GM19452 (cell line): ENCODE measurements around the gene JPH4.

Experiments used
- ATAC-seq: cut with Tn5 transposase; IDR thresholded peaks from one replicate; pipeline ENCODE4 v1.9.1; 2021; ENCODE audit not compliant: unreplicated experiment

JPH4 gene

GRCh38 chr14:23580948-23581281, 2.3 kb upstream of the JPH4 start:
- ATAC-seq: no peak

GRCh38 chr14:23580152-23580926, 1.7 kb upstream of the JPH4 start:
- no peak for ATAC-seq

GRCh38 chr14:23579739-23580138, 1.1 kb upstream of the JPH4 start:
- ATAC-seq: no peak

DNA sequence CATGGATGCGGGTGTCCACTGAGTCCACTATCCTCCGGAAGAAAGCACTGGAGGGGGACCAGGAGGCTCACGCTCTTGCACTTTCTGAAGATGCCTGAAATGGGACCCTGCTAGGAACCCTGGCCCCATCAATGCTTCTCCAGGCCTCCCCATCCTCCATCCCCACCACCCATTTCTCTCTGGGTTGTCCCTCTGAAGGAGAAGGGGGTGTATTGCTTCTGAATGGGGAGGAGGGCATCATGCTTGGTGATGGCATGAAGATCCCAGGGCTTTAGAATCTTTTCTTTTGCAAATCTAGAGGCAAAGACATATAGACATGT, 681 bp upstream of the JPH4 start:
- ATAC-seq: no peak

DNA sequence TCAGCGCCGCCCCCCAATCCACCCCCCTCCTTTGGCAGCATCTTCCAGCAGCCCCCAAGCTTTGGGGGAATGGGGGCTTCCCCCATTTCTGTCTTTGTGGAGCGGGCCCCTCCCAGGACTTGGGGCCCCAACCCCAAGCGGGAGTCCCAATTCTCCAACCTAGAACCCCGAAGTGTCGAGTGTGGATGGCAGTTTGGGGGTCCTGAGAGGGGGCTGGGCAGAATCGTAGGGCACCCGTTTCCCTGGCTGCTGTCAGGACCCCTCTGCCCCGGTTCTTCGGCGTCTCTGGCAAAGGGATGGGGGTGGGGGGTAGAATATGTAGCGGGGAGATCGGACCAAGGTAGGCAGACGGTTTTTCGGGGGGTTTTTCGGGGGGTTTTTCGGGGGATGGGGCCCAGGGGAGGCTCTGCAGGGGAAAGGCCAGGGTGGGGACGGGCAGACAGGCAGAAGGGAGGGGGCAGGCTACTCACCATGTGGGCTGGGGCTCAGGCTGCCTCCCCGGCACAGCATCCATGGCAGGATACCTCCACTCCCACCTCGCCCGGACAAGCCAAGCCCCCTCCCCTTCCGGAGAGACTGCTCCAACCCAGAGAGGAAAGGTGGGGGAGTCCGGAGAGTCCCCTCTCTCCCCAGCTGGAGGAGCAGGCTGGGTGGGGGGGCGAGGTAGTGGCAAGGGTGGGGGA, 739 bp downstream of the JPH4 start:
- no peak for ATAC-seq

- no peak for ATAC-seq
Observed at GRCh38 chr14:23577004-23577681, 1.4 kb downstream of the JPH4 start.

DNA sequence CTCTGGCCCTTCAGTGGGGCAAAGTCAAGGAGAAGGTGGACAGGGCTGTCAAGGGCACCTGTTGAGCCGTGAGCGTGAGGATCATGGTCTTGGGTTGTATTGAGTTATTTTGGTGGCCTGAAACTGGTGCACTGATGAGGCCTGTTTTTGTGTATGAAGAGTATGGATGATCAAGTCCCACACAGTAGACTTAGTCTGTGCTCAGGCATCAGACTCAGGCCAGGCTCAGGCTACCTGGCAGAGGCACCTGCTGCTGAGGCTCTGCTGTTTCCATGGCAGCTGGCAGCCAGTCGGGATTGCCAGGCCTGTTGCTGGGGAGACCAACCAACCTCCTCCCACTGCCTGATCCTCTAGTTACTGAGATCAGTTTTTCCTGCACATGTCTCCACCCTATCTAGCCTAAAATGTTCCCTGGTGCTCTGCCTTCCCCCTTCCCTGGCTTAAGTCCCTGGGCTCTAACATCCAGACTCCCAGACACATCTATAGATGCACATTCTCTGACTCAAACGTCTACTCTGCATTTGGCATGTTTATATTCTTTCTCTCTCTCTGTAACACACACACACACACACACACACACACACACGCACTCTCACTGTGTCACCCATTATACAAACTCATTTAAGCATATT, 5.1 kb downstream of the JPH4 start:
- no peak for ATAC-seq

GRCh38 chr14:23572836-23573235, 5.8 kb downstream of the JPH4 start:
- no peak for ATAC-seq

GRCh38 chr14:23572524-23572828, 6.1 kb downstream of the JPH4 start:
- no peak for ATAC-seq

- ATAC-seq: no peak
Observed at GRCh38 chr14:23571701-23572523, 6.7 kb downstream of the JPH4 start.

DNA sequence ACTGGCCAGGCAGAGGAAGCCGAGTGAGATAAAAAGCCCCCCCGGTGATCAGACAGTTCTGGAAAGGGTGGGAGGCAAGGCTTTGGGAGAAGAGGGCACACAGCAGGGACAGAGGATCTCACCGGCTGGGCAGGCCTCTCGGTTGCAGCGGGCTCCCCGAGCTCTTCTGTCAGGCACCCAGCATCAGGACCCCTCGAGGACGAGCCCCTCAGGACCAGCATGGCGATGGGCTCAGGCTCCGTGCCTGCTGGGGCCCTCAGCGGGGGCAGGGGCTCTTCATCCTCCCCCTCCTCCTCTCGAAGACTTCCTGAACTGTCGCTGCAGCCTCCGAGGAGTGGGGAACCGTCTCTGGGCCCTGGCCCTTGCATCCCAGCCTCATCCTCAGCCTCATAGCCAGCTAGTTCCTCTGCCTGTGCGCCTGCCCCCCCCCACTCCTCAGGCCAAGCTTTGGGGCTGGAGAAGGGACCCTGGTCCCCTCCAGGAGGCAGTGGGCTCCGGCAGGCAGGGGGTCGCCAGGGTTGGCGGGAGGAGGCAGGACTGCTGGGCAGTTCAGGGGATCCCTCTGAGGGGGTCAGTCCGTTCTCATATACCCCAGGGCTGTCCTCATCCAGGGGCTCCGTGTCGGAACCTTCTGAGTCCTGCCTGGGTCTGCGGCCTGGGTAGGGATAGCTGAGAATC, 7.6 kb downstream of the JPH4 start:
- no peak for ATAC-seq

- ATAC-seq: no peak
Observed at GRCh38 chr14:23569443-23570151, 9.0 kb downstream of the JPH4 start.

DNA sequence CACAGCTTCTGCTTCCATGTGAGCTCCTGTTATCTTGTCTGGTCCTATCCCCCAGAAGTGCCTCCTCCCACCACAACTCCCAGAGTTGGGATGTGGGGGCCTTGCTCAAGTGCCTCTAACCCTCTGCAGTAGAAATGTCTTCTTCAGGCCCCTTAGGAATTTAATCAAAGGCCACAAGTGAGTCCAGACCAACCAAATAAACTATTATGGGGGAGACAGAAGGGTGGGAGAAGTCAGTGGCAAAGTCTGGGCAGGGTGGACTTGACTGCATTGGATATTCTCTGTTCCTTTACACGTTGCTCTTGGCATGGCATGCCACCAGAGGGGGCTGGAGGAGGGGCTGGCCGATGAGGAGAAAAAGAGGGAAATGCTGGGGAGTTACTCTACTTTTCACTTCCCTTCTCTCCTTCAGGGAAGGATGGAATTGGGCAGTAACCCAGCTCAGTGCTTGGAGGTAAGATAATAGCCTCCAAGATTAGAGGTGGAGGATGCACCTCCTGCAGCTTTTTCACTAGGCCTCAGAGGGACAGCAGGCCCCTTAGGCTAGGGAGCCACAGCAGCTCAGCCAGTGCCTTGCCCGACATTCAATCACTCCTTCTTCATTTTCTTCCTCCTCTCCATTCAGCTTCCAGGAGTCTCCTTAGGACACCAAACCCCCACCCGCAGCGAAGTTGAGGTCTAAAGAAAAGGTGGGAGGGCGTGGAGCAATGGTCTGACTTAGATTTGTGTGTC, 9.8 kb downstream of the JPH4 start:
- ATAC-seq: no peak

DNA sequence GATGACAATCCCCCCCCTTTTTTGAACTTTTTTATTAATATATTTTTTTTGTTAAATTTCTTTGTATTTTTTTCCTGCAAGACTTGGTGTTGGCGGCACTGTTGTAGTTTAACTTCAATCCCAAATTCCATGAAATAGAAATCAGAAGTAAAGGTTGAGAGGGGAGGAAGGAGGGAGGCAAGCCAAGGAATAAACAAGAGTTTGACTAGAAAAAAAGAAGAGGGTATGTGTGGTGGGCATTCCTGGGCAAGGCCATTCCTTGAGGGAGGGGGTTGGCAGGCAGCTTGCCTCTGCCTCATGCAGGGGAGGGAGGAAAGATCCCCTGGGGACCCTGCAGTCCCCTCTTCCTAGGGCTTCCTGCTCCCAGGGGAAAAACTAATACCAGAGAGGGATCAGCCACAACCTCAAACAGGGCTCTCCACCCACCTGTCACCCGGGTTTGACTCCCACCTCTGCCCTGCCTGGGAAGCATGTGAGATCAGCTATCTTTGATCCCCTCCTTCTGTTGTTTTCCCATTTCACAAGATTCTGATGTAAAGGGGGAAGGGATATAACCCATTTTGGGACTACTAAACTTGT, 10.5 kb downstream of the JPH4 start:
- no peak for ATAC-seq

DNA sequence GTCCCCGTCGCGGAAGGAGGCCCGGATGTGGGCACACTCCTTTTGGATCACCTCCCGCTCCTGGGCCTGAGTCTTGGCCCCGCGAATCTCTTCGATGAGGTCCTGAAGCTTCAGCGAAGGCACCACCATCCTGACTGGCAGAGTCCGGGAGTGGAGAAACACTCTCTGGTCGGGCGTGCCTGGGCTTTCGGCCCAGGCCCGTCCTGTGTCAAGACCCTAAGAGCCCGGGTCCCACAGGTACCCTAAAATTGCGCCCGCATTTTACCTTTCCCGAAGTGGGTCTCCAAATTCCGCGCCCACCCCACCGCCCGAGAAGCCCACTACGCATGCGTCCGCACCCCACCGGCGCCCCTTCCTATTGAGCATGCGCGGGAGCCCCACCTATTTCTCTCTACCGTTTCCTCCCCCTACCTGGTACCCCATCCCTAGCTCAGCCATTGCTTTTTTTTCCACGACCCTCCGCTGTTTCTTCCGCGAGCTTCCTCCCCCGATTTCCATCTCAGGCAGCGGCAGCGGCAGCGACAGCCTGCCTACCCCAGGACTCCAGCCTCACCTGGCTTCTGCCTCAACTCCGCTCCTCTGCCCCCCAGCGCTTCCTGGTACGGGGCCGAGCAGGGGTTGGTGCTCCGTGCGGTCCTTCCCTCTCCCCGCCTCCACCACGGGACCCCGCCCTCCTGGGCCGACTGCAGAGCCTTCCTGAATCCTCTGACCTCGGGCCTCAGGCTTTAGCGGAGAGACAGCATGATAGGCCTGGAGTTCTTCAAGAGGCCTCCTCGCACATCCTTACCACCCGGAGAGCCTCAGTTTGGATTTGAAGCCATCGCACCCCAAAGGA, 11.2 kb downstream of the JPH4 start, which contains the start of gene AP1G2:
AP1G2 (minus strand) TSS at position 606 of the 835 bp plus-strand sequence; CDS start at position 129, 477 bp downstream.
- ATAC-seq: peak; percentile 83

- peak; percentile 6 for ATAC-seq
Observed at GRCh38 chr14:23566778-23567185, 11.8 kb downstream of the JPH4 start.

DNA sequence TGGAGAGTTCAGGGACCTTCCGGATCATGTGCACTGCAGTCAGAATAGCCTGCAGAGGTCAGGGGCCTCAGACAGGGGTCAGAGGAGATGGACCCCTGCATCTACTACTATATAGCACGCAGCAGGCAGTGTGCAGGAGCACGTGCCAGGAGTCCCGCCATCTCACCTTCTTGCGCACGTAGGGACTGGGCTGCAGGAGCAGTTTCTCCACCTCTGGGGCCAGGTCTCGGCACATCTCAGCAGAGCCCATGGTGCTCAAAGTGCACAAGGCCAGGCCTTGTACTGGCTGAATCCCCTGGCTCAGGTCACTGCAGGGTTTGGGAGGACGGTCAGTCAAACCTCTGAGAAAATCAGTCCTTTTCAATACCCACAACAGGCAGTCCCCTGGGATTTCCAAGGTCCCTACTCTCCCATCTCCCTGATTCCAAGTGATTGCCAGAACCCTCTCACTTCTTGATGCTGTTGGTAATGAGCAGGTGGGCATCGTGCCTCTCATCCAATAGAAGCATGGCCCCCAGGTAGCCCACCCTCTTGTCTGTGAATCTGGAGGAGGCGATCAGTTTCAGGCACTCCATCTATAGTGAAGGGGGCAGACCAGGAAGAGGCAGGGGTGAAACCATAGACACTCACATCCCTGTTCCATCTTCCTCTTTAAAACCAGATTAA, 12.3 kb downstream of the JPH4 start:
- no peak for ATAC-seq
